SK-N-SH treated with all-trans-retinoic acid at 6 μM for 48 hours (cell line): ENCODE data around the gene PPT2.

Experiments
- BACH2 ChIP-seq: fragments of 250-450 bp; sonication (Bioruptor Pico); IDR thresholded peaks from 2 replicates; pipeline ENCODE4 v1.9.0; 2021; ENCODE audit warnings: mild to moderate bottlenecking, borderline replicate concordance
- PATZ1 ChIP-seq: fragments of 250-450 bp; sonication (Bioruptor Pico); IDR thresholded peaks from 2 replicates; pipeline ENCODE4 v1.8.0; 2020; ENCODE audit warnings: mild to moderate bottlenecking, moderate library complexity, borderline replicate concordance
- RARB ChIP-seq: fragments of 250-450 bp; sonication (Bioruptor Pico); IDR thresholded peaks from 2 replicates; pipeline ENCODE4 v1.8.0; 2021; ENCODE audit warnings: mild to moderate bottlenecking, moderate library complexity
- ZC3H10 ChIP-seq: fragments of 250-450 bp; sonication (Bioruptor Pico); IDR thresholded peaks from 2 replicates; pipeline ENCODE4 v1.5.1; 2021; ENCODE audit warnings: mild to moderate bottlenecking, moderate library complexity
- TF ChIP-seq, protein P1 (sequence below): fragments of 250-450 bp; sonication (Bioruptor Pico); IDR thresholded peaks from 2 replicates; pipeline ENCODE4 v1.5.1; 2020; ENCODE audit warnings: low read depth, mild to moderate bottlenecking, moderate library complexity

GRCh38 chr6:32158052-32158451 is 4.1 kb downstream of the PPT2 start:
- TF ChIP-seq BACH2 (CRISPR knock-in tag) (no peak), PATZ1 (no peak), ZC3H10 (CRISPR knock-in tag) (no peak), RARB (CRISPR knock-in tag) (no peak)
- TF ChIP-seq, protein P1, sequence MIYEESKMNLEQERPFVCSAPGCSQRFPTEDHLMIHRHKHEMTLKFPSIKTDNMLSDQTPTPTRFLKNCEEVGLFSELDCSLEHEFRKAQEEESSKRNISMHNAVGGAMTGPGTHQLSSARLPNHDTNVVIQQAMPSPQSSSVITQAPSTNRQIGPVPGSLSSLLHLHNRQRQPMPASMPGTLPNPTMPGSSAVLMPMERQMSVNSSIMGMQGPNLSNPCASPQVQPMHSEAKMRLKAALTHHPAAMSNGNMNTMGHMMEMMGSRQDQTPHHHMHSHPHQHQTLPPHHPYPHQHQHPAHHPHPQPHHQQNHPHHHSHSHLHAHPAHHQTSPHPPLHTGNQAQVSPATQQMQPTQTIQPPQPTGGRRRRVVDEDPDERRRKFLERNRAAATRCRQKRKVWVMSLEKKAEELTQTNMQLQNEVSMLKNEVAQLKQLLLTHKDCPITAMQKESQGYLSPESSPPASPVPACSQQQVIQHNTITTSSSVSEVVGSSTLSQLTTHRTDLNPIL (CRISPR knock-in tag), result no peak
